OCI-M1 (cell line): Measurements from ENCODE around the gene PTPN2.
"Not testable (repeated sequence)": the region's sequence is repeated elsewhere in the genome, so short reads cannot be mapped to it uniquely, and the experiment has no call there.

Experiments used
- DNase-seq: peaks from one replicate; lab custom pipeline; 2025; lab: John Stamatoyannopoulos, UW

Gene PTPN2

DNA sequence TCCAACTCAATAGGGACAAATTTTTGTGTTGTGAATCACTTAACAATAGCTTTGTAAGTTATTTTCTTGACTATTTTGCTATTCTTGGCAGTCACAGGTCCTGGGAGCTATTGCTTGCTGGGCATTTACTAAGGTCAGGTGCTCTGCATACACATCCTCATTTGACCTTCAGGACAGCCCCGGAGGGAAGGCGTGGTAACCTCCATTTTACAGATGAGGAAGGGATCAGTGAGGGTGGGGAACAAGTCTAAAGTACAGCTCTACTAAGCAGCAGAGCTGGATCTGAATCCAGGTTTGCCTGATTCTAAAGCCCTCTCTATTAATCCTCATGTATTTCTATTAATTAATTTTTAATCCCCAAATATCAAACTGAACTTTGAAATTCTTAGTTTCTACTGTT is 58.8 kb downstream of the PTPN2 start:
- DNase-seq, result no peak

DNA sequence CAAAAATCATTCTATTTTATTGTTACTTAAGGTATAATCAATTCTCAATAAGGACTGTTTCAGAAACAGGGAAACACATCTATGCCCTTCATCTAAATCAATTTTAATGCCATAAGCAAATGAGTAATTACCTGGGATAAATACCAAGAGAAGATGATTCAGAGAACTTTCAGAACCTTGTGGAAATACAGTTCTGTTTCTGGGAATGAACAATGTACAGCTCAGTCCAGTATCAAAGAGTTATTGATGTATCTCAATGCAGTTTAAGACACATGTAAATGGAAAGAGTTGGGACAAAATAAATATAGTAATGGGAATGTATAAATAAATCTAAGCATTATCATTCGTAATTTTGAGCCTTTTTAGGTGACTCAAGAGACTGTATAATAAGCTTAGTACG is 60.1 kb downstream of the PTPN2 start:
- no peak for DNase-seq

DNA sequence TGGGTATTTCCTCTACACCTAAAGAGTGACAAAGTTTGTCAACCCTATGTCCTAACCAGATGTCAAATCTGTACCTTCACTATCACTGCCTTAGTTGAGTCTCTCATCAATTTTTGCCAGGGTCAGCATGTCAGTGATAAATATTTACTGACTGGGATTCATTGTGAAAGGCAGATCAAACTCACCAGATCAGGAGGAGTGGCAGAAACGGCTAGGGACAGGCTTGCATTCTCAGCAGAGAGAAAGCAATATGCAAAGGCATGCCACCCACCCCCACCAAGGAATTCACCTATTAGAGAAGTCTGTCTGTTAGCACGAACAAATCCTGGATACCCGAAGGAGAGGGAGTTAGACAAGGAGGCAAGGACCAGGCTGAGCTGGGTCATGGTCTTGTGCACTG is 62.6 kb downstream of the PTPN2 start:
- DNase-seq, result no peak

DNA sequence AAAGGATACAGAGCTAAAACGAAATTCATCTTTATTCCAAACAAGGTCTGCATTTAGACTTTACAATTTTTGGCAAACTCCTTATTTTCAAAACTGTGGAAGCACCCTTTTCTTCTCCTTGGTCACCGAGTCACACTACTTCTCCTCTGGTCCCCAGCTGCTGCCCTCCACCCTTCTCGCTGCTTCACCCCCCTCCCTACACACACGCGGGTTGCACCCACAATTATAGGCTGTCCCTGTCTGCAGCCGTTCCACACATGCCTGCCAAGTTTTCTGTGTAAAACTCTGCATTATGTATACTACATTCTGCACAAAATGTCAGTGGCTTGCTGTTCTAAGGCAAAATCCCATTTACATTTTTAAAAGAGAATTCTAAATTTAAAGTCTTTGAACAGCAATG is 63.5 kb downstream of the PTPN2 start:
- DNase-seq, result no peak

DNA sequence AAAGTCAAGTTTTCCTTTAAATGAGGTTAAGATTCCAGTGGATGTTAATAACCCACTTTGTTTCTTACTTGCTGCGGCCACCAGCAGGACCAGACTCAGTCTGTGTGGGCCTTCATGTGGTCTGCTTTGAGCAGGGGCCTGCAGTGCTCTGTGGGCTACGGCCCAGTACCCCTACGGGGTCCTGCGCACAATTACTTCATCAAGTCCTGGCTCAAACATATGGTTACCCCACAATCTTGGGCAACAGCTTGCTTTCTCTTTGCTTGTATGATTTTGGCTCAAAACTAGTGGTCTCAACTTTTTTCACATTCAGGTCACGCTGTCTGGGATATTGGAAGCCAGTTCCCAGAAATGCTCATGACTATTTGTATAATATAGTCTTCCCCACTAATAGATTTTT is 64.2 kb downstream of the PTPN2 start:
- no peak for DNase-seq

DNA sequence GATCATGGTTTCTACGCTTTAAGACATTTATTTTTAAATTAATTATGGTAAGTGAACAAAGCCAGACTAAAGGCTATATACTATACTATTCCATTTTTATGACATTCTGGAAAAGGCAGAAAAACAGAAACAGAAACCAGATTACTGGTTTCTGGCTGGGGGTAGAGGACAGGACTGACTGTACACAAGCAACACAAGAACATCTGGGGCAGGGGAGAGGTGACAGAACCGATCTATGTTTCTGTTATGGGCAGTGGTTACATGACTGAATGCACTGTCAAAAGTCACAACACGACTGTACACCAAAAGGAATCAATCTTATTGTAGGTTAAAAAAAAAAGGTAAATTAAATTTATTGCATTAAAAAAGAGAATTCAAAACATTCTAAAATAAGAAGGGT is 64.7 kb downstream of the PTPN2 start:
- no peak for DNase-seq

DNA sequence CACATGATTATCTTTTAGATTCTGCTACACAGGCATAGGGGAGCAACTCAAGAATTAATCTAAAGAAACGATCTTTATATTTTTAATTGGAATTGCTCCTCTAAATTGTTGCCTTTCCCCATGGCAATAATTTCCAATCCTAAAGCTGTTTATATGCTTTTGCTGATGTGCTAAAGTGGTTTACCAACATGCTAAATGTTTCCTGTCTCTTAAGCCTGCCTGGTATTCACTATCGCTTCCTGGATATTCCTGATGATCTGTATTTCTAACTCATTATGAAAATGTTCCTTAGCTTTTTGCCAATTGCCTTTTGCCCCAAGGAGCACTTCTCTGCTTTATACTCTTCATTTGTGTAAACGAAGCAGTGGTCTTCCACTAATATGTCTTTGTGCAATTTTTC is 65.8 kb downstream of the PTPN2 start:
- no peak for DNase-seq

DNA sequence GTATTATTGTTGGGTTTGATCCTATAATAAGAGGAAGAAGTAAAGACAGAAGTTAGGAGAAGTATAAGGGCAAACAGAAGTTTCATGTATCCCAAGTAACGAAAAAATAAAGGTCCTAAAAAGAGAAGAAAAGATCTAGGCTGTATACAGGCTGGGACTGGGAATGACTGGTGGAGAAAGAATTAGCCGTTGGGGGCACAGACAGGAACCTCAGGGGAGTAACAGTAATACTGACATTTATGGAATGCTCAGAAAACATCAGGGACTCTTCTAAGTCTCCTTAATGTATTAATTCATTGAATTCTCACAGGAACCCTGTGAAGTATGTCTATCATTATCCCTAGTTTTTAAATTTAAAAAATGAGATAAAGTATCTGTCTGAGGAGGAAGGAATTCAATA is 67.6 kb downstream of the PTPN2 start:
- DNase-seq, result no peak

DNA sequence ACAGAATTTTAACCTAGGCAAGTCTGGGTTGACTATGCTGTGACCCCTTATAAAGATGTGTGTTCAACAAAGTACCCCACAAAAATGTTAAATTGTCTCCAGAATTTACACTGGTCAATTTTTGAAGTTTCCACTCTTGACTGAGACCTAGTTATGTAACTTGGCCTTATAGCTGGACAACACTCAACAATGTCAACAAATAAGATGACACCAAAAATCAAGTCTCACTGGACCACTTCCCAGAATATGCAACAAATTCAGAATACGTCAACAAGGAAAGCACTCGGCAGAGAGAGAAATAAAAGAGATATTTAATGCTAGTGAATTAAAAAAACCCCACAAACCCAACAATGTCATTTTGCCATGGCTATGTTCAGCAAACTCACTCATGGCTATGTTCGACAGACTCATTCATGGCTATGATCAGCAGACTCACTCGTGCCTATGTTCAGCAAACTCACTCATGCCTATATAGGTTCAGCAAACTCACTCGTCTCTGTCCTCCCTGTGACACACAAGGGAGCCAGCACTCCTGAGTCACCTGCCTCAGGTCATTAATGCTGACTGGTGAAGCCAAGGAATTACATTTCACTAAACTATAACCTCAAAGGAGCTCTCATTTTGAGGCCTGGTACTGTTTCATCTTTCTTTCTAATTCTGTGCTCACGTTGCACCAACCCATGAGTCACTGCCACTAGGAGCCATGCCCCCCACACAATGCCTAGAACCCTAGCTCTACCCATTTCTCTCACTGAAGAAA is 72.7 kb downstream of the PTPN2 start:
- no peak for DNase-seq

DNA sequence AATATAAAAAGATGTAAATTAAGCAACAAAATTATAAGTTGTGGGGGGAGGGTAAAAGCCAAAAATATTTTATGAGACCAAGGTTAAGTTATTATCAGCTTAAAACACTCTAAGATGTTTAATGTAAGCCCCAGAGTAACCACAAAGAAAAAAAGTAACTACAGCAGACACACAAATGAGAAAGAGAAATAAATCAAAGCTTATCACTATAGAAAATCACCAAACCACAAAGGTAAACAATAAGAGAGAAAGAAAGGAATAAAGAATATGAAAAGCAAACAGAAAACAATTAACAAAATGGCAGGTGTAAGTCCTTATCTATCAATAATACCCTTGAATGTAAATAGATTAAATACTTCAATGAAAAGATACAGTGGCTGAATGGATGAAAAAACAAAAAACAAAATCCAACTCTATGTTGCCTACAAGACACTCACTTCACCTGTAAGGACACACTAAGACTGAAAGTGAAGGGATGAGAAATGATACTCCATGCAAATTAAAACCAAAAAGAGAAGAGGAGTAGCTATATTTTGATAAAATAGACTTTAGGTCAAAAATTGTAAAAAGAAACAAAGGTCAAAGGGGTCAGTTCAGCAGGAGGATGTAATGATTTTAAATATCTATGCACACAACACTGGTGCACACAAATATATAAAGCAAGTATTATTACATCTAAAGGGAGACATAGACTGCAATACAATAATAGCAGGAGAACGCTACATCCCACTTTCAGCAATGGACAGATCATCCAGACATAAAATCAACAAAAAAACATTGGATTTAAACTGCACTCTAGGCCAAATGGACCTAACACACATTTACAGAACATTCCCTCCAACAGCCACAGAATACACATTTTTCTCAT is 80.7 kb downstream of the PTPN2 start:
- DNase-seq, result no peak

DNA sequence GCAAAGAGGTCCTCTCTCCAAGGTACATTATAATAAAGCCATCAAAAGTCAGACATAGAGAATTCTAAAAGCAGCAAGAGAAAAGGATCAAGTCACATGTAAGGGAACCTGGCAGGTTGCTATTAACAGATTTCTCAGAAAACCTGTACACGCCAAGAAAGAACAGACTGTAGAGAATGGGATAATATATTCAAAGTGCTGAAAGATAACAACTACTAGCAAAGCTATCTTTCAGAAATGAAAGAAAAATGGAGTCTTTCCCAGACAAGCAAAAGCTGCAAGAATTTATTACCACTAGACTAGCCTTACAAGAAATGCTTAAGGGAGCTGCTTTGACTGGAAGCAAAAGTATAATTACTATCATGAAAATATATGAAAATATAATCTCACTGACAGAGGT is 81.5 kb downstream of the PTPN2 start:
- DNase-seq, result no peak

DNA sequence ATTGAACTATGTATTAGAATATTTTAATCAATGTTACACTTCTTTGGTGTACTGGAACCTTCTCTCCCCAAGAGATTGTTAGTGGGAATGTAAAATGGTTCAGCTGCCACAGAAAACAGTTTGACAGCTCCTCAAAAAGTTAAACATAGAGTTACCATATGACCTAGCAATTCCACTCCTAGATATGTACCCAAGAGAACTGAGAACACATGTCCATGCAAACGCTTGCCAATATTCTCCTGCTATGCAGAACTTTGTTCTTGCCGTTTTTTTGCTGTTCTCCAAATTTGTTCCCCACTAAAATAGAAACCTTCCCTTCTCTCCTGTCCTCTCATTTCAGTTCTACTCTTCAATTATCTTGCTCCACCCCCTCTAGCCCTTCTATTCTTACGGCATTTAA is 87.6 kb downstream of the PTPN2 start:
- DNase-seq, result no peak

DNA sequence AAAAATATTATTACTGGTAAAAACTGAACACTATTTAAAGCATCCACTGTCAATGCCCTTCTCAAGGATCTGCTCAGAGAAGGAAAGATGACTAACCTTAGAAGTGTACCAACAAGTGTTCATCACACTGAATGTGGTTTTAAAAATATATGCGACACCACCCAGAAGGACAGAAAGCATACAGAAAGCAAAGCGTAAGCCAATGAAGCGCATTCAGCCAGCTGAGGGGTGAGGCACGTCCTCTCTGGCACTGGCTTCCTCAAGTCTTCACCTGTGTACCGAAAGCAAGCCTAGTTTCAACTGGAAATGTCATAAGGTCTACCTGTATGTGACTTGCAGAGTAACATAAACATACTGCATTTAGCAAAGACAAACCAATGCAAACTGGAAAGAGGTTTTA is 92.4 kb downstream of the PTPN2 start:
- DNase-seq, result no peak

DNA sequence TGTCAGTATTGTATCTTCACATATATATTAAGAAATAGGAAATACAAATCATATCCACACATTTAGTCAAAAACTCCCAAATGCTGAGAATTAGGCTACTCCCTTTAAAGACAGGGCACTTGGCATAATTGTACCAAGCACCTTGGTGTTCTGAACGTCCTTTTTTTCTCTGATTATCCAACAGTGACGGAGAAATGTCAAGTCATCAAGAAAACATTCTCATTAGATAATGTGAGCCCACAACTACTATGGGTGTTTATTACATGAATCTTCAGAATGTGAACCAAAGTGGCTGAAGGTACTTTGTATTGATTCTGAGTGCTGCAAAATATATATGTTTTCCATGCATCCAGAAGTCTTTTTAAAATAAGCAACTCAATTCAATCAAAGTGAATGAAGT is 97.4 kb downstream of the PTPN2 start:
- DNase-seq, result no peak

DNA sequence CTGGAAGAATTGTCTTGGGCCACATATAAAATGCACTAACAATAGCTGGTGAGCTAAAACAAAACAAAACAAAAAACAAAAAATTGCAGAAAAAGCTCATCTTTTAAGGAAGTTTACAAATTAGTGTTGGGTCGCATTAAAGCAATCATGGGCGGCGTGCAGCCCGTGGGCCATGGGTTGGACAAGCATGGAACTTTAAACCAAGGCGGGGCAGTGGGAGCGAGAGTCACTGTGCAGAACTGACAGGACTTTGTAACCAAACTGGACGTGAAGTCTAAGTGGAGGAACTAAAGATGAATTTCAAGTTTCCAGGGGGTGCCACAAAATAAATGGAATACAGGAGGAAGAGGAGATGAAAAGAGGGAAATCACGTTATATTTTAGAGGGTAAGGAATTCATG is 100.5 kb downstream of the PTPN2 start:
- DNase-seq, result no peak

DNA sequence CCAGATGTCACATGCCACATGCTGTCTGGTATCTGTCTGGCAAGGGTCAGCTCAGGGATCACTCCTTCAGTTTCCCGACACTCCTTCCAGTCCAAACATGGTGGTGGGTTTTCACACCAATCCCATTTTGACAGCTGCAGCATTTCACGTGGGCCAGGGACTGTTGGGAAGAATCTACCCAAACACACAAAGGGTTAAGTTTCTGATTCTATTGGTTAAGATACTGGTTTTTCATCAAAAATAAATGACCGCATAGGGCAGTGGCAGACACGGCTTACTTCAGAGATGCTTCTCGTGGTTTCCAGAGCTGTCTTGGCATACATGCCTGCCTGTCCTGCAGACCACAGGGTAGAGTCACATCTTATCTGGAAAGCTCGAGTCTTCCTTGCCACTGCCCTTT is 101.5 kb downstream of the PTPN2 start:
- DNase-seq, result no peak

DNA sequence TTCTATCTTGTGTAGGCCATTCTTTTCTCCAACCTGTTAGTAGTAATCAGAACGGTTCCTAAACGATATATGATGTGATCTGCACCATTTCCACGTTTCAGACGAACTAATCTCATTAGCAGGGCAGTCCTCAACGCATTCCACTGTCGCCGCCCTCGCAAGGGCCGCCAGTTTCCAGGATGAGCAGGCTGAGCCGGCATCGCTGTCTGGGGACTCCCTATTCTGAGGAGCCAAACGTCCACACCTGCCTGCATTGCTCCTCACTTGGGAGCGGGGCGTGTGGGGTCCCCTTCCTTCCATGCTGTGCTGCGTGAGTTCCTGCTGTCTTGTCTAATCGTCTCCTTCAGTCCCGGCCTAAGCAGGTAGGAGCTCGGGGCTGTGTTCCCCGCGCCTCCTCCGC is 104.6 kb downstream of the PTPN2 start:
- DNase-seq, result no peak

DNA sequence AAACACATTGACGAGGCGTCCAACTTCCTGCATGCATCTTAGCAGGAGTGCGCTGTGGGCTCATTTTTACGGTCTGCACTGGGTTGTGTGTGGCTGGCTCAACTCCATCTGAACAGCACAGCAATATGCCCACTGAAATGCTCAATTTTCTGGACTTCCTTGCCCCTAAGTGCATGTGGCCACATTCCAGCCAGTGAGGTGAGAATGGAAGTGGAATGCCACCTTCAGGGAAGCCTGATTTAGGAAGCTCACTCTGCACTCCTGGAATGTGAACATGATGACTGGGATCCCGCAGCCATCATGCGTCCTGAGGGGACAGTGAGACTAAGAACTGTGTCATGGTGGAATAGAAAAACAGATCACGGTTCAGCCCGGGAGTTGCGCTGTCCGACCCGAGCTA is 105.0 kb downstream of the PTPN2 start:
- no peak for DNase-seq

DNA sequence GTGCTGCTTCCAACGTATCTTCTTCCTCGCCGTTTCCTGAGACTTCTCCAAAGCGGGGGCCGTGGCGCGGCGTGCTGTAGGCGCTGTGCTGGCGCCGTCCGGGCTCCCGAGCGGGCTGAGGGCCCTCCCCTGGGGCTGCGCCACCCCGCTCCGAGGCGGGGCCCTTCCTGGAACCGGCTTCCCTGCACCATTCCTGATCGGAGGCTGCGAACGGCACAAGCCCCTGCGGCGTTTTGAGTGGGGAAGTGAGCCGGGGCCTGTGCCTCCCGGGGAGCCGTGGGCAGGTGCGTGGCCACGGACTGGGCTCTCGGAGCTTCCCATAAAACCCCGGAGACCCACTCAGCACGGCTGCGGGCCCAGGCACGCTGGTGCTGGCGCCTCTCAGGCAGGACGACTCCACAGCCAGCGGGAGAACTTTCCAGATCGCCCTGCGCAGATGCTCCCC is 106.5 kb downstream of the PTPN2 start:
- DNase-seq, result no peak

DNA sequence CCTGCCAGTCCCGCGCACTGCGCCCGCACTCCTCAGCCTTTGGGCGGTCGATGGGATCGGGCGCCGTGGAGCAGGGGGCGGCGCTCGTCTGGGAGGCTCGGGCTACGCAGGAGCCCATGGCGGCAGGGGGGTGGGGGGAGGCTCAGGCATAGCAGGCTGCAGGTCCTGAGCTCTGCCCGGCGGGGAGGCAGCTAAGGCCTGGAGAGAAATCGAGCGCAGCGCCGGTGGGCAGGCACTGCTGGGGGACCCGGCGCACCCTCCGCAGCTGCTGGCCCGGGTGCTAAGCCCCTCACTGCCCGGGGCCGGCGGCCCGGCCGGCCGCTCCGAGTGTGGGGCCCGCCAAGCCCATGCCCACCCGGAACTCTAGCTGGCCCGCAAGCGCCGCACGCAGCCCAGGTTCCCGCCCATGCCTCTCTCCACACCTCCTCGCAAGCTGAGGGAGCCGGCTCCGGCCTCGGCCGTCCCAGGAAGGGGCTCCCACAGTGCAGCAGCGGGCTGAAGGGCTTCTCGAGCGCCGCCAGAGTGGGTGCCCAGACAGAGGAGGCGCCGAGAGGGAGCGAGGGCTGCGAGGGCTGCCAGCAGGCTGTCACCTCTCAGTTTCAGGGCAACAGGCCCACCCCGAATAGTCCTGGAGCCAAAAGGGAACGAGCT is 107.1 kb downstream of the PTPN2 start:
- DNase-seq, result no peak

DNA sequence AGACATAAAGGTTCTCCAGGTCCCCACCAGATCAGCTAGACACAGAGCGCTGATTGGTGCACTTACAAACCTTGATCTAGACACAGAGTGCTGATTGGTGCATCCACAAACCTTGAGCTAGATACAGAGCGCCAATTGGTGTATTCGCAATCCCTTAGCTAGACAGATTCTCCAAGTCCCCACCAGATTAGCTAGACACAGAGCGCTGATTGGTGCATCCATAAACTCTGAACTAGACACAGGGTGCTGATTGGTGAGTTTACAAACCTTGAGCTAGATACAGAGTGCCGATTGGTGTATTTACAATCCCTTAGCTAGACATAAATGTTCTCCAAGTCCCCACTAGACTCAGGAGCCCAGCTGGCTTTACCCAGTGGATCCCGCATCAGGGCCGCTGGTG is 107.6 kb downstream of the PTPN2 start:
- not testable (repeated sequence) for DNase-seq

DNA sequence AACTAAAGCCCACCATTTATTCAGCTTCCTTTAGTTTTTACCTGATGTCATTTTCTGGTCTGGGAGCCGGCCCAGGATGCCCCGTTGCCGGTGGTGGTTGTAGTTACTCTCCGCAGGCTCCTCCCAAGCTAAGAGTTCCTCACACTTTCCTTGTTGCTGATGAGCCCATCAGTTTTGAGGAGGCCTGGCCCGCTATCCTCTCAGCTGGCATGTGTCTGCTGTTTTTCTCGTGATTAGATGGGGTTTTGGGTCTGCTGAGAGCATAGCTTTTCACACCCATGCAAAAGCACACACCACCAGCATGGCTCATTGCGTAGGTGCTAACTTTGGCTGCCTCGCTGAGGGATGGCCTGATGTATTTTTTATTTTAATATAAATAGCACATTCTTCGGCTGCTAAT is 109.1 kb downstream of the PTPN2 start:
- no peak for DNase-seq

DNA sequence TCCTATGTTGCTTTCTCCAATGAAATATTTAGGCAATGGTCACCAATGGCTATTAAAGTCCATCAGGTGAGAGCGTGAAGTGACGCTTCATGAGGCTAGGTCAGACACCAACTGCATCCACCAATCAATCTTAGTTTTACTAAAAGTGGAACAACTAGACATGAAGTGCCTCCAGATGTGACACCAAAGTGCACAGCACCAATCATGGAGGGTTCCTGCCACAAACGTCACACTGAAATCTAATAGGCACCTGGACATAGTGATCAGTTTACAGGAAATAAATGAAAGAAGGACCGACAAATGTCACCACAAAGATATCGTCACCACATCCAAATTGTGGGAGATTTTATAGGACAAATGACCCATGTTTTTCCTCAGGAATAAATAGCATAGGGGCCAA is 110.7 kb downstream of the PTPN2 start:
- DNase-seq, result no peak
